HG02870 (cell line): ENCODE measurements around the gene NUDT4B.
"Not testable (repeated sequence)": the region's sequence is repeated elsewhere in the genome, so short reads cannot be mapped to it uniquely, and the experiment has no call there.

Source experiments
- ATAC-seq: cut with Tn5 transposase; IDR thresholded peaks from one replicate; pipeline ENCODE4 v1.9.1; 2021; ENCODE audit warnings: mild to moderate bottlenecking, moderate library complexity; ENCODE audit not compliant: unreplicated experiment

The NUDT4B gene

DNA sequence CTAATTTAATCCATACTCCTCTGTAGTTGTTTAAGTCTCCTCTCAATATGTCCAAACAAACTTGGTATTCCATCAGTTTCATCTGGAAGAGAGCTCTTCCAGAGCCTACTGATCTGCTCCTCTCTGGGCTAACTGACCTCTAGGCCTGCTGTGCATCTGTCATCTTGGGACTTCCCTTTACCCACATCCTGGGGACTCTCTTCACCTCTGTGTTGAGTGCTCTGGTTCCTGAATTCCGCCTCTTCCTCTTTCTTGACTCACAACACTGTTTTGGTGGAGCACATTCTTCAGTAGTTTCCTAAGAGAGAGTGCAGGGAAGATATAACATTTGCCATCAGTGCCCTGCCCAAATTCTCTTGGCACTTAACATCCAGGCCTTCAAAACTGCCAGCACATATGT is 13.0 kb upstream of the NUDT4B start:
- peak; percentile 40 for ATAC-seq

GRCh38 chr1:148738667-148739066 is 9.9 kb upstream of the NUDT4B start:
- ATAC-seq, result not testable (repeated sequence)

DNA sequence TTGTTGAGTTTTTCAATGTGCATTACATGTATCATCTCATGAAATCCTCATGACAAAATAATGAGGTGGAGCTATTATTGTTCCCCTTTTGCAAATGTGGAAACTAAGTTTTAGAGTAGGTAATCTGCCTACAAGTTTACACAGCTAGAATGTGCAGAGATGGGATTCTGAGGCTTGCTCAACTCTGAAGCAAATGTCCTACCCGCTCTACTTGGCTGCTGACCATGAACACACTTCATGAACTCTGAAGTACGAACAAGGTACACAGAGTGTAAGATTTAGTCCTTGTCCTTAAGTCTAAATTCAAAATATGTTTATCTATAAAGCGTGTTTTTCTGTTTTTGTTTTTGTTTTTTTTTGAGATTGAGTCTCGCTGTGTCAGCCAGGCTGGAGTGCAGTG is 5.4 kb upstream of the NUDT4B start:
- not testable (repeated sequence) for ATAC-seq

DNA sequence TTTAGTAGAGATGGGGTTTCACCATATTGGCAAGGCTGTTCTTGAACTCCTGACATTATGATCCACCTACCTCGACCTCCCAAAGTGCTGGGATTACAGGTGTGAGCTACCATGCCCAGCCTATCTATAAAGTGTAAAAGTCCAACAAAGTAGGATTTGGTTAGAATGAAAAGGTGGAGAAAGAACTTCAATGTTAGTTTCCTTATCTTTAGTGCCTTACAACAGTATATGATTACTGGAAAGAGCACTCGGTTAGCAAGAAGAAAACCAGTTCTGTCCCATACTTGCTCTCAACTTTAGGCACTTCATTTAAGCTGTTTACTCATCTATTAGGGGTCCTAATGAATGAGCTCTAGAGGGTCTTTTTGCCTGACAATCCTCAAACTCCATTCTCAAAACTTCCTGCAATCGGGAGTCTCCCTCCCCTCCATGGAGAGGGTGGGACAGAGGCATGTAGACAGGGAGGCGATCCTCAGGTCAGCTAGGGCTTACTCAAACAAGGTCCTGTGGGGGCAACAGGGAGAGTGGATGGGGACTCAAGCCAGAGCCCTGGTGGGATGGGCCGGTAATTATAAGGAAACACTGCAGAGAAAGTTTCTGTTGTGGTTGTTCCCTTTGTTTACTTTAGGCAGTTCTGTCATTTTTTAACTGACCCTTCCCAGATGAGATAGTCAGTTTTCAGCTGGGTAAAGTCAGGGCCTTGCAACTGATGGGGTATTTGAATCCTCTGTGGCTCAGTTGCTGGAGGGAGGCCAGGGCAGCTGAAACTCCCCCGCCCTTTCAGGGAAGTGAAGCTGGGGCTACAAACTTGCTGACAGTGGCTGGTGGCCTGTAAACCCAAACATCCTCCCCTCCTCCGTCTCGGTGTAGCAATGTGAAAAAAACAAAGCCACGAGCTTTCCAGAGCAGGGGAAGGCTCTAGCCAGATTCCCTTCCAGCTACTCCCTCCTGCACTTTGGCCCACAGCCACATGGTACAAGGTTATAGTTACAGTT is 4.6 kb upstream of the NUDT4B start:
- ATAC-seq, result peak; percentile 41

DNA sequence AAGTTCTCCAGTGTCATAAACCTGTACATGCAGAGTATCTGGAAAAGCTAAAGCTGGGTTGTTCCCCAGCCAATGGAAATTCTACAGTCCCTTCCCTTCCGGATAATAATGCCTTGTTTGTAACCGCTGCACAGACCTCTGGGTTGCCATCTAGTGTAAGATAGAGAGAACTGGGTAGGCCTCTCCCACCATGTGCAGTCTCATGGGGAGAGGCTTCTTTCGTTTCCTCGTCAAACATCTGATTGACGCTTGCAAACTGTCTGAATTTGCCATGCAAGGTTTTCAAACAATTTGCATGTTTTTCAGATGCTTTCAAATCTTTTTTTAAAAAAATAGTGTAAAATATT is 734 bp downstream of the NUDT4B start:
- peak; percentile 85 for ATAC-seq

GRCh38 chr1:148756231-148756630 is 7.7 kb downstream of the NUDT4B start:
- ATAC-seq, result not testable (repeated sequence)

DNA sequence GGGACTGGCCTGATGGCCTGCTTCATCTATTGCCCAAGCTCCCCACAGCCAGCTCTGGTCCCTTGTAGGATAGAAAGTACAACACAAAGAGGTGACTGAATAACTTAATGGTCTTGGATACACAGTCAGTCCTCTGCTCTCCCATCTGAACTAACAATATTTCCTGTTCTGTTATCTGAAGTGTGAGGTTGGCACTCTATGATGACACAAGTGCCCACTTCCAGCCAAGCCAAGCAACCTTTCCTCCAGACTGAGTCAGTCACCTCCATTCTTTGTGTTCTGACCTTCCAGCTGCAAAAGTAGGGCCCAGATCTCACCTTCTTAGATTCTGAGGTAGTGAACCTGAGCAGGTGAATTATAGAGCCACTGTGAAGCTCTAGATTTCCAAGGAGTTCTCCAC is 8.9 kb downstream of the NUDT4B start:
- ATAC-seq, result not testable (repeated sequence)

GRCh38 chr1:148758412-148758811 is 9.8 kb downstream of the NUDT4B start:
- ATAC-seq, result peak; percentile 94

- not testable (repeated sequence) for ATAC-seq
Measured at GRCh38 chr1:148758925-148759324, 10.4 kb downstream of the NUDT4B start.

- not testable (repeated sequence) for ATAC-seq
Measured at GRCh38 chr1:148759749-148760148, 11.2 kb downstream of the NUDT4B start.

DNA sequence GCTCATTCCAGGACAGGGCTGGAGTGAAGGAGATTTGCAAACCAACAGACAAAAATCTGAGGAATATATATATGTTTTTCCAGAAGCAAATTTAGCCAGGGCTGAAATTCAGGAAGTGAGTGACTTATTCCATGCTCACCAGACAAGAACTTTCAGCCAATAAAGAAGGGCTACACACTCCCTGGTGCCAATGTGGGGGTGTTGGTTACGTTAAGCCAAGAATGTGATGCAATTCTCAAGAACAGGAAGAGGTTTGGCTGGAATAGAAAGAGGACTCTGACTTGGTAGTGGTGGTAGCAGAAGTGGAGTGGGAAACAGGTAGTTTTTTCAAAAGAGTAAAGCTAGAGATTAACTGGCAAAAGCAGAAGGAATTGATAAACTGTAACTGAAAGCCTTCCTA is 11.6 kb downstream of the NUDT4B start:
- ATAC-seq, result not testable (repeated sequence)

GRCh38 chr1:148761360-148761759 is 12.8 kb downstream of the NUDT4B start:
- ATAC-seq, result not testable (repeated sequence)

DNA sequence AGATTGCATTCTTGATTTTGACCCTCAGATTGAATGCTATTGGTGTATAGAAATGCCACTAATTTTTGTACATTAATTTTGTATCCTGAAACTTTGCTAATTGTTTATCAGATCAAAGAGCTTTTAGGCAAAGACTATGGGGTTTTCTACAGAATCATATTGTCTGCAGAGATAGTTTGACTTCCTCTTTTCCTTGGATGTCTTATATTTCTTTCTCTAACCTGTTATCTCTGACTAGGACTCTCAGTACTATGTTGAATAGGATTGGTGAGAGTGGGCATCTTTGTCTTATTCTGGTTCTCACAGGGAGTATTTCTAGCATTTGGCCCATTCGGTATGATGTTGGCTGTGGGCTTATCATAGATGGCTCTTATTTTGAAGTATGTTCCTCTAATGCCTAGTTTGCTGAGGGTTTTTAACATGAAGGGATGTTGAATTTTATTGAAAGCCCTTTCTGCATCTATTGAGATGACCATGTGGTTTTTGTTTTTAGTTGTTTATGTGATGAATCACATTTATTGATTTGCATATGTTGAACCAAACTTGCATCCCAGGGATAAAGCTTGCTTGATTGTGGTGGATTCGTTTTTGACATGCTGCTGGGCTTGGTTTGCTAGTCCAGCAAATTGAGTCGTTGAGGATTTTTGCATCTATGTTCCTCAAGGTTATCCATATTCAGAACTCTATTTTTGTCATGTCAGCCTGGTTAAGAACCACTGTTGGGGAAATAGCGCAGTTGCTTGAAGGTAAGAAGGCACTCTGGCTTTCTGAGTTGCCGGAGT is 16.9 kb downstream of the NUDT4B start:
- not testable (repeated sequence) for ATAC-seq

DNA sequence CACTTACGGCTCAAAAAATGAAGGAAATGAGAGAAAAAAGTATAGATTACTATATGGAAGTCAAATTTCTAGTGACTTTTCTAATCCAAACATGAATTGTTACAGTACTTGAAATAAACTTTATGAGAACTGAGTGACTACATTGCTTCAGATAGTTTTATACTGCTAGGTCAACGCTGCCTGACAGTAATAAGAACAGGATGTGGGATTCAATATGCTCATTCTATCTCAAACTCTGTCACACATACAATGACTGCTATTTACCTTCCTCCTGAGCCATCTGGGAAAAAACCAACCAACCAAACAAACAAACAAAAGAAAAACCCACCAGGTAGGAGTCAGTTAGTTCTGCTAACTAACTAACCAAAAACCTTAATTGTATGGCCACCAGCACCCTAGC is 20.0 kb downstream of the NUDT4B start:
- ATAC-seq, result not testable (repeated sequence)

GRCh38 chr1:148769495-148769894 is 20.9 kb downstream of the NUDT4B start:
- ATAC-seq, result not testable (repeated sequence)

GRCh38 chr1:148773690-148774089 is 25.1 kb downstream of the NUDT4B start:
- ATAC-seq, result not testable (repeated sequence)

GRCh38 chr1:148774102-148774501 is 25.5 kb downstream of the NUDT4B start:
- not testable (repeated sequence) for ATAC-seq

GRCh38 chr1:148775263-148775662 is 26.7 kb downstream of the NUDT4B start:
- ATAC-seq, result not testable (repeated sequence)

DNA sequence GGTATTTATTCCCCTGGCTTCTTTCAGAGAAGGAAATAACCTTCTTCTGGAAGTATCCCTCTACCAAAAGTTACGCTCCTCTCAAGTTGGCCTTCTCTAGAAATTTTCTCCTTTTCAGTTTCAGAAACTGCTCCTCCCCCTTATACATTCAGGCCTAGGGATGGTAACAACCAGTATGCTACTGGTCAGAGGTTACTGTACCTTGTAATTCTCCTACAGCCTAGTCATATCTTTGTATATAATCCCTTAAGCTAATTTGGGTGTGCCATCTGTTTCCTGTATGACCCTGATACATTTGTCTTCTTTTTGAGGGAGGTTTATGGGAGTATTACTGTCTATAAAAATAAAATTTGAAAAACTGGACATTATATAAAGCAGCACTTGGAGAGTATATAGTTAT is 29.1 kb downstream of the NUDT4B start:
- not testable (repeated sequence) for ATAC-seq

DNA sequence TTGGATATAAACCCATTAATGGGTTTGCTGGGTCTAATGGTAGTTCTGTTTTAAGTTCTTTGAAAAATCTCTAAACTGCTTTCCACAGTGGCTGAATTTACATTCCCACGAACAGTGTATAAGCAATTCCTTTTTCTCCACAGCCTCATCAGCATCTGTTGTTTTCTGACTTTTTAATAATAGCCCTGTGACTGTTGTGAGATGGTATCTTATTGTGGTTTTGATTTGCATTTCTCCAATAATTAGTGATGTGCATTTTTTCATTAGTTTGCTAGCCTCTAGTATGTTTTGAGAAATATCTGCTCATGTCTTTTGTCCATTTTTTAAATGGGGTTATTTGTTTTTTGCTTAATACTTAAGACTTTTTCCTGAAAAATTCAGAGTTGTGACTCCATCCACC is 31.8 kb downstream of the NUDT4B start:
- ATAC-seq, result not testable (repeated sequence)

DNA sequence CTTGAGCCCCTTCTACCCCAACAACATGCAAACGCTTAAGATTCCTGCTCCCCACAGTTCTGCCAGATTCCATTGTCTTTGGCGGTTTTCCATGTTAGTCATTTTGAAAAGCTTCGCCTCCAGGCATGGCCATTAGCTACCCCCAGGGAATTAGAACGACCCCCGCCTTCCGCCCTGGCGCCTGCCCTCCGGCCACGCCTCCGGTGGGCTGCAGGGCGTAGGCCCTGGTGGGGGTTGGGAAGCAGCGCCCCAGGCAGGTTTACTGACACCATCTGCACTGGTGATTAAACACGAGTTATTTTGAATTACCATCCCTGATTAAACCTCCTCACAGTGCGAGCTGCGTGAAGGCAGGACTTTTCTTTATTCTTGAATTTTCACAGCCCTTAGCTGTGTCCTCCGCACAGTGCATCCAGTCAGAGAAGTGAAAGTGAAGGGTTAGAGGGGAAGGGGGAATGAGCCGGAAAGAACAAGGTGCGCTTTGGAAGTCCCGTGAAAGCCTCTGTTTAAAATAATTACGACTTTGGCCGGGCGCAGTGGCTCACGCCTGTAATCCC is 43.0 kb downstream of the NUDT4B start:
- not testable (repeated sequence) for ATAC-seq
